ENCODE measurements around the gene PACSIN1.

Gene PACSIN1

GRCh38 chr6:34490390-34491090, 24.7 kb downstream of the PACSIN1 start:
- H3K27me3 ChIP-seq (ENCODE audit: control insufficient read depth, insufficient read depth, low read length): peaks cover 3% of the 10 kb centered on the region
- H3K36me3 ChIP-seq (ENCODE audit: control insufficient read depth, insufficient read depth, low read length): no peaks in the 10 kb centered on the region
- no peak overlapping the region for H3K9ac ChIP-seq (ENCODE audit: low read length)
- no peaks in the 10 kb centered on the region for H3K9me3 ChIP-seq (ENCODE audit: control insufficient read depth, low read length)
- no peaks in the 10 kb centered on the region for H3K4me1 ChIP-seq (ENCODE audit: control insufficient read depth, insufficient read depth, low read length)
- no peak overlapping the region for H3K4me3 ChIP-seq (ENCODE audit: low read length)

GRCh38 chr6:34491091-34491430, 25.2 kb downstream of the PACSIN1 start:
- Histone ChIP-seq H3K9ac (ENCODE audit: low read length) (no peak overlapping the region), H3K9me3 (ENCODE audit: control insufficient read depth, low read length) (no peaks in the 10 kb centered on the region), H3K27me3 (ENCODE audit: control insufficient read depth, insufficient read depth, low read length) (peaks cover 3% of the 10 kb centered on the region), H3K4me1 (ENCODE audit: control insufficient read depth, insufficient read depth, low read length) (no peaks in the 10 kb centered on the region), H3K36me3 (ENCODE audit: control insufficient read depth, insufficient read depth, low read length) (no peaks in the 10 kb centered on the region), H3K4me3 (ENCODE audit: low read length) (no peak overlapping the region)

- no peak overlapping the region for H3K9ac ChIP-seq (ENCODE audit: low read length)
- H3K27me3 ChIP-seq (ENCODE audit: control insufficient read depth, insufficient read depth, low read length): peaks cover 3% of the 10 kb centered on the region
- no peak overlapping the region for H3K4me3 ChIP-seq (ENCODE audit: low read length)
- H3K36me3 ChIP-seq (ENCODE audit: control insufficient read depth, insufficient read depth, low read length): no peaks in the 10 kb centered on the region
- no peaks in the 10 kb centered on the region for H3K4me1 ChIP-seq (ENCODE audit: control insufficient read depth, insufficient read depth, low read length)
- no peaks in the 10 kb centered on the region for H3K9me3 ChIP-seq (ENCODE audit: control insufficient read depth, low read length)
Observed at GRCh38 chr6:34493344-34493743, 27.5 kb downstream of the PACSIN1 start.

- no peaks in the 10 kb centered on the region for H3K36me3 ChIP-seq (ENCODE audit: control insufficient read depth, insufficient read depth, low read length)
- no peak overlapping the region for H3K4me3 ChIP-seq (ENCODE audit: low read length)
- H3K27me3 ChIP-seq (ENCODE audit: control insufficient read depth, insufficient read depth, low read length): peaks cover 3% of the 10 kb centered on the region
- no peaks in the 10 kb centered on the region for H3K9me3 ChIP-seq (ENCODE audit: control insufficient read depth, low read length)
- H3K4me1 ChIP-seq (ENCODE audit: control insufficient read depth, insufficient read depth, low read length): no peaks in the 10 kb centered on the region
- H3K9ac ChIP-seq (ENCODE audit: low read length): no peak overlapping the region
Observed at GRCh38 chr6:34494973-34495372, 29.1 kb downstream of the PACSIN1 start.

GRCh38 chr6:34496103-34496685, 30.3 kb downstream of the PACSIN1 start:
- H3K9me3 ChIP-seq (ENCODE audit: control insufficient read depth, low read length): no peaks in the 10 kb centered on the region
- H3K27me3 ChIP-seq (ENCODE audit: control insufficient read depth, insufficient read depth, low read length): peaks cover 3% of the 10 kb centered on the region
- no peak overlapping the region for H3K4me3 ChIP-seq (ENCODE audit: low read length)

GRCh38 chr6:34497411-34497810, 31.5 kb downstream of the PACSIN1 start:
- Histone ChIP-seq H3K4me1 (ENCODE audit: control insufficient read depth, insufficient read depth, low read length) (no peaks in the 10 kb centered on the region), H3K36me3 (ENCODE audit: control insufficient read depth, insufficient read depth, low read length) (no peaks in the 10 kb centered on the region), H3K27me3 (ENCODE audit: control insufficient read depth, insufficient read depth, low read length) (peaks cover 3% of the 10 kb centered on the region), H3K4me3 (ENCODE audit: low read length) (no peak overlapping the region), H3K9me3 (ENCODE audit: control insufficient read depth, low read length) (no peaks in the 10 kb centered on the region), H3K9ac (ENCODE audit: low read length) (no peak overlapping the region)

More at GRCh38 chr6:34496103-34496685, 30.3 kb downstream of the PACSIN1 start:
- Histone ChIP-seq H3K36me3 (ENCODE audit: control insufficient read depth, insufficient read depth, low read length) (no peaks in the 10 kb centered on the region), H3K9ac (ENCODE audit: low read length) (no peak overlapping the region), H3K4me1 (ENCODE audit: control insufficient read depth, insufficient read depth, low read length) (no peaks in the 10 kb centered on the region)

GRCh38 chr6:34506718-34507117, 40.8 kb downstream of the PACSIN1 start:
- no peak overlapping the region for H3K9ac ChIP-seq (ENCODE audit: low read length)
- H3K36me3 ChIP-seq (ENCODE audit: control insufficient read depth, insufficient read depth, low read length): no peaks in the 10 kb centered on the region
- H3K4me1 ChIP-seq (ENCODE audit: control insufficient read depth, insufficient read depth, low read length): no peaks in the 10 kb centered on the region
- H3K27me3 ChIP-seq (ENCODE audit: control insufficient read depth, insufficient read depth, low read length): no peaks in the 10 kb centered on the region
- no peaks in the 10 kb centered on the region for H3K9me3 ChIP-seq (ENCODE audit: control insufficient read depth, low read length)
- H3K4me3 ChIP-seq (ENCODE audit: low read length): no peak overlapping the region

- Histone ChIP-seq H3K27me3 (ENCODE audit: control insufficient read depth, insufficient read depth, low read length) (peaks cover under 1% of the 10 kb centered on the region), H3K9ac (ENCODE audit: low read length) (no peak overlapping the region), H3K9me3 (ENCODE audit: control insufficient read depth, low read length) (no peaks in the 10 kb centered on the region), H3K36me3 (ENCODE audit: control insufficient read depth, insufficient read depth, low read length) (no peaks in the 10 kb centered on the region), H3K4me1 (ENCODE audit: control insufficient read depth, insufficient read depth, low read length) (no peaks in the 10 kb centered on the region), H3K4me3 (ENCODE audit: low read length) (no peak overlapping the region)
Observed at GRCh38 chr6:34508425-34508824, 42.5 kb downstream of the PACSIN1 start.

GRCh38 chr6:34509782-34510181, 43.9 kb downstream of the PACSIN1 start:
- no peak overlapping the region for H3K9ac ChIP-seq (ENCODE audit: low read length)
- H3K36me3 ChIP-seq (ENCODE audit: control insufficient read depth, insufficient read depth, low read length): no peaks in the 10 kb centered on the region
- H3K4me3 ChIP-seq (ENCODE audit: low read length): no peak overlapping the region
- peaks cover 6% of the 10 kb centered on the region for H3K27me3 ChIP-seq (ENCODE audit: control insufficient read depth, insufficient read depth, low read length)
- no peaks in the 10 kb centered on the region for H3K4me1 ChIP-seq (ENCODE audit: control insufficient read depth, insufficient read depth, low read length)
- H3K9me3 ChIP-seq (ENCODE audit: control insufficient read depth, low read length): no peaks in the 10 kb centered on the region

GRCh38 chr6:34510299-34510698, 44.4 kb downstream of the PACSIN1 start:
- Histone ChIP-seq H3K27me3 (ENCODE audit: control insufficient read depth, insufficient read depth, low read length) (peaks cover 11% of the 10 kb centered on the region), H3K4me1 (ENCODE audit: control insufficient read depth, insufficient read depth, low read length) (no peaks in the 10 kb centered on the region), H3K36me3 (ENCODE audit: control insufficient read depth, insufficient read depth, low read length) (no peaks in the 10 kb centered on the region), H3K9ac (ENCODE audit: low read length) (no peak overlapping the region), H3K4me3 (ENCODE audit: low read length) (no peak overlapping the region), H3K9me3 (ENCODE audit: control insufficient read depth, low read length) (no peaks in the 10 kb centered on the region)

- H3K4me1 ChIP-seq (ENCODE audit: control insufficient read depth, insufficient read depth, low read length): no peaks in the 10 kb centered on the region
- H3K9ac ChIP-seq (ENCODE audit: low read length): no peak overlapping the region
- no peaks in the 10 kb centered on the region for H3K36me3 ChIP-seq (ENCODE audit: control insufficient read depth, insufficient read depth, low read length)
- H3K9me3 ChIP-seq (ENCODE audit: control insufficient read depth, low read length): no peaks in the 10 kb centered on the region
- H3K4me3 ChIP-seq (ENCODE audit: low read length): no peak overlapping the region
- H3K27me3 ChIP-seq (ENCODE audit: control insufficient read depth, insufficient read depth, low read length): peaks cover 15% of the 10 kb centered on the region
Observed at GRCh38 chr6:34511214-34511914, 45.5 kb downstream of the PACSIN1 start.

- H3K36me3 ChIP-seq (ENCODE audit: control insufficient read depth, insufficient read depth, low read length): no peaks in the 10 kb centered on the region
- peaks cover 19% of the 10 kb centered on the region for H3K27me3 ChIP-seq (ENCODE audit: control insufficient read depth, insufficient read depth, low read length)
- H3K9me3 ChIP-seq (ENCODE audit: control insufficient read depth, low read length): no peaks in the 10 kb centered on the region
- H3K4me3 ChIP-seq (ENCODE audit: low read length): no peak overlapping the region
- H3K4me1 ChIP-seq (ENCODE audit: control insufficient read depth, insufficient read depth, low read length): no peaks in the 10 kb centered on the region
- H3K9ac ChIP-seq (ENCODE audit: low read length): no peak overlapping the region
Observed at GRCh38 chr6:34511915-34512737, 46.2 kb downstream of the PACSIN1 start.
